NCI-H446 (cell line): Measurements from ENCODE around the gene IFI27L2.

ENCODE experiments used
- DNase-seq, 2 experiments: peaks; one replicate each; lab custom pipeline; 2025; lab: John Stamatoyannopoulos, UW

The IFI27L2 gene

GRCh38 chr14:94100847-94101246 is 28.6 kb downstream of the IFI27L2 start:
- DNase-seq: no peak

GRCh38 chr14:94099006-94099405 is 30.4 kb downstream of the IFI27L2 start:
- no peak for DNase-seq

- no peak for DNase-seq
Measured at GRCh38 chr14:94098326-94098992, 30.9 kb downstream of the IFI27L2 start.

- no peak for DNase-seq
Measured at GRCh38 chr14:94097091-94097490, 32.3 kb downstream of the IFI27L2 start.

- DNase-seq: no peak
Measured at GRCh38 chr14:94093418-94093817, 36.0 kb downstream of the IFI27L2 start.

- no peak for DNase-seq
Measured at GRCh38 chr14:94089479-94089878, 39.9 kb downstream of the IFI27L2 start.

GRCh38 chr14:94088516-94088915 is 40.9 kb downstream of the IFI27L2 start:
- DNase-seq: no peak

GRCh38 chr14:94087891-94088290 is 41.5 kb downstream of the IFI27L2 start:
- DNase-seq: no peak

- DNase-seq: no peak
Measured at GRCh38 chr14:94081386-94081820, 48.0 kb downstream of the IFI27L2 start.

GRCh38 chr14:94080621-94081385 is 48.6 kb downstream of the IFI27L2 start, which contains the start of the genes DDX24 and IFI27L1:
DDX24 (minus strand) TSS chr14:94081202; CDS start chr14:94079742, 1,460 bp downstream.
IFI27L1 (plus strand) TSS chr14:94081310; CDS start chr14:94096938, 15,628 bp downstream.
- peak; percentile 76 to 96 for DNase-seq

- peak; percentile 34 to 41 for DNase-seq
Measured at GRCh38 chr14:94079891-94080620, 49.3 kb downstream of the IFI27L2 start.

GRCh38 chr14:94077823-94078222 is 51.6 kb downstream of the IFI27L2 start:
- DNase-seq: no peak
